NB4 (cell line): ENCODE results near the gene TNFRSF11A.

Experiments
- DNase-seq: peaks from one replicate; pipeline ENCODE4 v3.0.0; 2010; ENCODE audit warnings: low read depth
- H3K4me3 ChIP-seq: one replicate; pipeline ENCODE4 v1.5.1; 2011; ENCODE audit warnings: mild to moderate bottlenecking, low read depth, low read length, moderate library complexity
- MYC ChIP-seq: IDR thresholded peaks from 2 replicates; pipeline ENCODE4 v1.6.1; 2011; ENCODE audit warnings: low read depth, low read length
- POLR2A ChIP-seq: IDR thresholded peaks from 2 replicates; pipeline ENCODE4 v1.6.1; 2011; ENCODE audit warnings: mild to moderate bottlenecking; ENCODE audit not compliant: insufficient read length; ENCODE audit errors: extremely low read depth
- TF ChIP-seq, protein P1 (sequence below): IDR thresholded peaks from 2 replicates; pipeline ENCODE4 v1.6.1; 2011; ENCODE audit warnings: low read depth, low read length
- TF ChIP-seq, protein P2 (sequence below): IDR thresholded peaks from one replicate; pipeline ENCODE4 v1.5.1; 2012; ENCODE audit warnings: low read depth, low read length

TNFRSF11A gene

DNA sequence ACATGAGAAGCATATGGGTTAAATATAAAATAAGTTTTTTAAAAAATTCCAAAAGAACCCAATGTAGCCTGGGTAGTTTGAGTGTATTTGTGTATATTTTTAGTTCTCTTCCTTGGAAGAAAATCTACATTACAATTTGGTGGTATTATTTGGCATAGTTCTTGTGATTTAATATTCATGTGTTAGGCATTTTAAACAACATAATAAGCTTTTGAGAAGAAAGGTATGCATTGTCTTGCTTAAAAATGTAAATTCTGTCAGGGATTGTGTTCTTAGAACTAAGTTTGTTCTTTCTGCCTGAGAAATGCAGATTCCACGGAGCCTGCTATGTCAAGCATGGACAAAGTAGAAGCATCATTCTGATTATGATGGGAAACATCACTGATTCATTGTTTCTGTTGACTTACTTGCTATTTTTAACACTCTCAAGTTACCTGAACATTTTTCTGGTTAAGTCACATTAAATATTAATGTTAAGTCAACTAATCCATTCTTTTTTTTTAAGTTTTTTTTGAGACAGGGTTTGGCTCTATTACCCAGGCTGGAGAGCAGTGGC, 49.4 kb downstream of the TNFRSF11A start:
- H3K4me3 ChIP-seq, result no peak overlapping the region
- TF ChIP-seq, protein P1, sequence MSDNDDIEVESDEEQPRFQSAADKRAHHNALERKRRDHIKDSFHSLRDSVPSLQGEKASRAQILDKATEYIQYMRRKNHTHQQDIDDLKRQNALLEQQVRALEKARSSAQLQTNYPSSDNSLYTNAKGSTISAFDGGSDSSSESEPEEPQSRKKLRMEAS, result no peak
- TF ChIP-seq MYC (no peak), POLR2A (no peak)
- TF ChIP-seq, protein P2, sequence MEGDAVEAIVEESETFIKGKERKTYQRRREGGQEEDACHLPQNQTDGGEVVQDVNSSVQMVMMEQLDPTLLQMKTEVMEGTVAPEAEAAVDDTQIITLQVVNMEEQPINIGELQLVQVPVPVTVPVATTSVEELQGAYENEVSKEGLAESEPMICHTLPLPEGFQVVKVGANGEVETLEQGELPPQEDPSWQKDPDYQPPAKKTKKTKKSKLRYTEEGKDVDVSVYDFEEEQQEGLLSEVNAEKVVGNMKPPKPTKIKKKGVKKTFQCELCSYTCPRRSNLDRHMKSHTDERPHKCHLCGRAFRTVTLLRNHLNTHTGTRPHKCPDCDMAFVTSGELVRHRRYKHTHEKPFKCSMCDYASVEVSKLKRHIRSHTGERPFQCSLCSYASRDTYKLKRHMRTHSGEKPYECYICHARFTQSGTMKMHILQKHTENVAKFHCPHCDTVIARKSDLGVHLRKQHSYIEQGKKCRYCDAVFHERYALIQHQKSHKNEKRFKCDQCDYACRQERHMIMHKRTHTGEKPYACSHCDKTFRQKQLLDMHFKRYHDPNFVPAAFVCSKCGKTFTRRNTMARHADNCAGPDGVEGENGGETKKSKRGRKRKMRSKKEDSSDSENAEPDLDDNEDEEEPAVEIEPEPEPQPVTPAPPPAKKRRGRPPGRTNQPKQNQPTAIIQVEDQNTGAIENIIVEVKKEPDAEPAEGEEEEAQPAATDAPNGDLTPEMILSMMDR, result no peak
- no peak for DNase-seq

DNA sequence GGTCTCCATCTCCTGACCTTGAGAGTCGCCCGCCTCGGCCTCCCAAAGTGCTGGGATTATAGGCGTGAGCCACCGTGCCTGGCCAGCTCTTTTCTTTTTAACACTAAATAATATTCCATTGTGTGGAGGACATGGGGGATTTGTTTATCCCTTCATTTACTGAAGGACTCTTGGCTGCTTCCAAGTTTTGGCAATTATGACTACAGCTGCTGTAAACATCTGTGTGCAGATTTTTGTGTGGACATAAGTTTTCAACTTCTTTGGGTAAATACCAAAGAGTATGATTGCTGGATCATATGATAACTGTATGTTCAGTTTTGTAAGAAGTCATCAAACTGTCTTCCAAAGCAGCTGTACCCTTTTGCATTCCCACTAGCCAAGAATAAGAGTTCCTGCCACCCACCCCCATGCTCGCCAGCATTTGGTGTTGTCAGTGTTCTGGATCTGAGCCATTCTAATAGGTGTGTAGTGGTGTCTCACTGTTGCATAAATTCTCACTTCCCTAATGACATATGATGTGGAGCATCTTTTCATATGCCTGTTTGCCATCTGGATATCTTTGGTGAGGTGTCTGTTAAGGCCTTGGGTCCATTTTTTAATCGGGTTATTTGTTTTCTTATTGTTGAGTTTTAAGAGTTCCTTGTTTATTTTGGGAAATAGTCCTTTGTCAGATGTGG, 52.2 kb downstream of the TNFRSF11A start:
- TF ChIP-seq POLR2A, result no peak
- TF ChIP-seq, protein P1, result no peak
- TF ChIP-seq, protein P2, result no peak
- no peak for DNase-seq
- no peak overlapping the region for H3K4me3 ChIP-seq

DNA sequence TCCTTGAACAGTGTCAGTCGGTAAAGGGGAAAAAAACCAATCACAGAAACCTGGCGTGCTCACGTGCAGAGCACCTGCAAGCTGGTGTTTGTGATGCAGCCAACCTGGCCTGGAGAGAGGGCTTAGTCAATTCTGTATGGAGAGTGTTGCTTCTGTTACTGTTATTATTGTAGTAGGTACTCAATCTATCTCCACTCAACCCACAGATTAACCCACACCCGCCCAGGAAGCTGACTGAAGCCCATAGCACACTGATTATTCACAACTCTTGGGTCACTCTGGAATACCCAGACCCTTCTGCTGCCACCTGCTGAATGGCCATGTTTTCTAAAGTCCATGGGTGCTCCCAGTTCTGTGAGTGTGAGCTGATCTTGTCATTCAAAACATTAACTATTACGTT, 53.9 kb downstream of the TNFRSF11A start:
- no peak overlapping the region for H3K4me3 ChIP-seq
- TF ChIP-seq, protein P1, result no peak
- TF ChIP-seq, protein P2, result no peak
- no peak for TF ChIP-seq MYC
- TF ChIP-seq POLR2A, result no peak
- no peak for DNase-seq

DNA sequence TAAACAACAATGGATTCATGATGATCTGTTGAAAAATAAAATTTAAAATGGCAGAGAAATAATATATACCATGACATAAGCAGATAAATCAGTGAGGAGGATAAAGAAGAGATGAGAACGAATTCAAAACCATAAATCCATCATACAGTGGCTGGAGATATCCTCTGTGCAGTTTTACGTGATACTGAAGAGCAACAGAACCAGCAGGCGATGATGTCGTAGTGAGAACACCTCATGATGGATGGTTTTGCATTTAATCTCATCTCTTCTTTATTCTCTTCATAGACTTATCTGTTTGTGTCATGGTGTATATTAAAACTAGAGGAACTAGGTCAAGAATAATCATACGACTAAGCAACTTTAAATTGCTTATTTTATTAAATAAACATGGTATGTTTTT, 56.3 kb downstream of the TNFRSF11A start:
- no peak overlapping the region for H3K4me3 ChIP-seq
- TF ChIP-seq, protein P1, result no peak
- TF ChIP-seq POLR2A, result no peak
- TF ChIP-seq, protein P2, result no peak
- no peak for TF ChIP-seq MYC
- DNase-seq, result no peak

DNA sequence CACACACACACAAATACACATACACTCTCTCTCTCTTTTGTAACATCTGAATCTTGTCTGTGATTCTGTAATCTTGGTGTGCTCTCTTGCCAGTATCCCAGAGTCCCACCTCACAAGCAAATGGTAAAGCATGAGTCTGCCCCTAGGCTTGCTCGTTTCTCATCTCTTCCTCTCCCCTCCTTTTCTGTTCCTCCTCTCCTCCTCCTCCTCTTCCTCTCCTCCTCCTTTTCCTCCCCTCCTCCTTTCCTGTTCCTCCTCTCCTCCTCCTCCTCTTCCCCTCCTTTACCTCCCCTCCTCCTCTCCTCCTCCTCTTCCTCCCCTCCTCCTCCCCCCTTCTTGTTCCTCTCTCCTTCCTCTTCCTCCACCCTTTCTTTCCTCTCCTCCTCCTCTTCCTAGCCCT, 59.0 kb downstream of the TNFRSF11A start:
- DNase-seq, result no peak
- H3K4me3 ChIP-seq, result no peak overlapping the region
- TF ChIP-seq, protein P2, result no peak
- TF ChIP-seq, protein P1, result no peak

DNA sequence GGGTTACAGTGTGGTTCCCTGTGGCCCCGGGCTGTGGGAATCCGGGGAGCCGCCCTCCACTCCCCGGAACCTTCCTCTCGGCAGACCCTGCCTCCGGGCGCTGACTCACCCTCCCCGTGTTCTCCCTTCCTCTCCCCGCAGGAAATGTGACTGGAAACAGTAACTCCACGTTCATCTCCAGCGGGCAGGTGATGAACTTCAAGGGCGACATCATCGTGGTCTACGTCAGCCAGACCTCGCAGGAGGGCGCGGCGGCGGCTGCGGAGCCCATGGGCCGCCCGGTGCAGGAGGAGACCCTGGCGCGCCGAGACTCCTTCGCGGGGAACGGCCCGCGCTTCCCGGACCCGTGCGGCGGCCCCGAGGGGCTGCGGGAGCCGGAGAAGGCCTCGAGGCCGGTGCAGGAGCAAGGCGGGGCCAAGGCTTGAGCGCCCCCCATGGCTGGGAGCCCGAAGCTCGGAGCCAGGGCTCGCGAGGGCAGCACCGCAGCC, 59.5 kb downstream of the TNFRSF11A start:
- no peak overlapping the region for H3K4me3 ChIP-seq
- no peak for DNase-seq

More for the DNA sequence above, 59.5 kb downstream of the TNFRSF11A start:
- TF ChIP-seq MYC (no peak), POLR2A (no peak)
- TF ChIP-seq, protein P2, result no peak
- TF ChIP-seq, protein P1, result no peak
